Activated CD4-positive, alpha-beta T cell treated with anti-CD3 and anti-CD28 coated beads, Interleukin-2, Interleukin-4, amounts not matched to agents 100 ng/mL and 50 ng/mL, durations not matched to agents 16 hours and 8 hours (primary cell): ENCODE measurements around the gene ATP1A4.

Experiments
- DNase-seq: peaks from one replicate; pipeline ENCODE4 v3.0.0-alpha.2; 2020; ENCODE audit warnings: low spot score

ATP1A4 gene

DNA sequence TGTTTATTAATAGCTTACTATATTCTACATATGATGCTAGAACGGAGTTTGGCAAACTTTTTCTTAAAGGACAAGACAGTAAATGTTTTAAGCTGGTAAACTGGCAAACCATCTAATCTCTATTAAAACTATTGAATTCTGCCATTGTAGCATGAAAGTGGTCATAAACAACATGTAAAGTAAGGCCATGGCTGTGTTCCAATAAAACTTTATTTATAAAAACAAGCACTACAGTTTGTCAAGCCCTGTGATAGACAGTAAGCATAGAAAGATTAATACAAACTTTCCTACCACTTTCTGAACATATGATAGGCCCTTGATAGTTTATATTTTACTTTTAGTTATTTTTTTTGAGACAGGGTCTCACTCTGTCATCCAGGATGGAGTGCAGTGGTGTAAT is 76.2 kb downstream of the ATP1A4 start:
- DNase-seq = no peak

- DNase-seq = no peak
Measured at GRCh38 chr1:160228431-160228830, 77.0 kb downstream of the ATP1A4 start.

- DNase-seq = no peak
Measured at GRCh38 chr1:160232911-160233310, 81.5 kb downstream of the ATP1A4 start.
